Erythroblast (primary cell): ENCODE measurements around the gene POLE.

Source experiments
- GATA1 ChIP-seq: IDR thresholded peaks from 2 replicates; pipeline ENCODE4 v1.6.1; 2011; ENCODE audit warnings: low read depth, mild to moderate bottlenecking, control low read depth, low read length, moderate library complexity
- POLR2A ChIP-seq: IDR thresholded peaks from 2 replicates; pipeline ENCODE4 v1.6.1; 2011; ENCODE audit warnings: mild to moderate bottlenecking, low read length

- TF ChIP-seq POLR2A (no peak), GATA1 (no peak)
Observed at GRCh38 chr12:132677492-132677891, 9.7 kb downstream of the POLE start.
